HG02642 (cell line): ENCODE measurements around the gene ALDH1L2.
"Not testable (repeated sequence)": the region's sequence is repeated elsewhere in the genome, so short reads cannot be mapped to it uniquely, and the experiment has no call there.

Source experiments
- ATAC-seq: cut with Tn5 transposase; IDR thresholded peaks from one replicate; pipeline ENCODE4 v1.9.1; 2021; ENCODE audit warnings: mild to moderate bottlenecking; ENCODE audit not compliant: unreplicated experiment, poor library complexity

ALDH1L2 gene

GRCh38 chr12:105084251-105085250 lies at the start of gene ALDH1L2:
TSS of gene ALDH1L2 (minus strand) at chr12:105084458. CDS start at chr12:105084436, 22 bp downstream.
- peak; percentile 87 for ATAC-seq

GRCh38 chr12:105120551-105120950 lies 36.3 kb upstream of the ALDH1L2 start:
- ATAC-seq, result no peak

- no peak for ATAC-seq
These were observed 32.7 kb upstream of the ALDH1L2 start for GRCh38 chr12:105116969-105117368.

GRCh38 chr12:105113094-105113493 lies 28.8 kb upstream of the ALDH1L2 start:
- ATAC-seq, result no peak

GRCh38 chr12:105110851-105111250 lies 26.6 kb upstream of the ALDH1L2 start:
- no peak for ATAC-seq

- ATAC-seq, result peak; percentile 25
These were observed 25.4 kb upstream of the ALDH1L2 start for GRCh38 chr12:105109465-105110212.

- ATAC-seq, result peak; percentile 93
These were observed 23.5 kb upstream of the ALDH1L2 start, which contains the start of gene WASHC4 for GRCh38 chr12:105107494-105108371. TSS of gene WASHC4 (plus strand) at chr12:105107731. CDS start at chr12:105107801, 70 bp downstream.

- peak; percentile 11 for ATAC-seq
These were observed 22.9 kb upstream of the ALDH1L2 start for GRCh38 chr12:105107171-105107493.

GRCh38 chr12:105106621-105107020 lies 22.4 kb upstream of the ALDH1L2 start:
- ATAC-seq, result no peak

- ATAC-seq, result no peak
These were observed 20.5 kb upstream of the ALDH1L2 start for GRCh38 chr12:105104762-105105161.

GRCh38 chr12:105102673-105103072 lies 18.4 kb upstream of the ALDH1L2 start:
- ATAC-seq, result no peak

GRCh38 chr12:105100998-105101397 lies 16.7 kb upstream of the ALDH1L2 start:
- ATAC-seq, result no peak

GRCh38 chr12:105100207-105100985 lies 16.1 kb upstream of the ALDH1L2 start:
- ATAC-seq, result no peak

- no peak for ATAC-seq
These were observed 15.1 kb upstream of the ALDH1L2 start for GRCh38 chr12:105099356-105099755.

GRCh38 chr12:105095338-105095737 lies 11.1 kb upstream of the ALDH1L2 start:
- not testable (repeated sequence) for ATAC-seq

GRCh38 chr12:105092336-105092735 lies 8.1 kb upstream of the ALDH1L2 start:
- ATAC-seq, result no peak

GRCh38 chr12:105091476-105092206 lies 7.4 kb upstream of the ALDH1L2 start:
- ATAC-seq, result no peak

- ATAC-seq, result no peak
These were observed 6.1 kb upstream of the ALDH1L2 start for GRCh38 chr12:105090361-105090760.

- no peak for ATAC-seq
These were observed 5.6 kb upstream of the ALDH1L2 start for GRCh38 chr12:105089817-105090216.
